GM12873 (cell line): ENCODE measurements around the gene ZNF726.

Experiments used
- CTCF ChIP-seq: IDR thresholded peaks from 2 replicates; pipeline ENCODE4 v1.5.1; 2012; ENCODE audit warnings: low read depth, mild to moderate bottlenecking, moderate library complexity, low read length, control low read depth; ENCODE audit not compliant: insufficient read depth; ENCODE audit errors: missing control alignments

ZNF726 gene

DNA sequence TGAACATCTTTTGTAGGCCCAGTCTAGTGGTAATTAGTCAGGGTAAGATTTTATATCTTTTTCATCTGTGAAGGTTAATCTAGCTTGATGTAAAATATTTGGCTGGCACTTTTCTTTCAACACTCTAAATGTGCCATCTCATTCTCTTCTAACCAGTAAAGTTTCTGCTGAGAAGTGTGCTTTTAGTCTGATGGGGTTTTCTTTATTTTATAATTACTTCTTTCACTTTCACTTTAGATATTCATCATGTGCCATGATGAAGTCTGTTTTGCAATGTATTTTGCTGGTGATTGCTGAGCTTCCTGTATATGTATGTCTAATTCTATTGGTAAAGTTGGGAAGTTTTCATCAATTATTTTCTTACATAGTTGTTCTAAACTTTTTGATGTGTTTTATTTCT lies 31.9 kb downstream of the ZNF726 start:
- TF ChIP-seq CTCF = no peak

- TF ChIP-seq CTCF = no peak
Observed at GRCh38 chr19:23949611-23950010, 34.9 kb downstream of the ZNF726 start.

DNA sequence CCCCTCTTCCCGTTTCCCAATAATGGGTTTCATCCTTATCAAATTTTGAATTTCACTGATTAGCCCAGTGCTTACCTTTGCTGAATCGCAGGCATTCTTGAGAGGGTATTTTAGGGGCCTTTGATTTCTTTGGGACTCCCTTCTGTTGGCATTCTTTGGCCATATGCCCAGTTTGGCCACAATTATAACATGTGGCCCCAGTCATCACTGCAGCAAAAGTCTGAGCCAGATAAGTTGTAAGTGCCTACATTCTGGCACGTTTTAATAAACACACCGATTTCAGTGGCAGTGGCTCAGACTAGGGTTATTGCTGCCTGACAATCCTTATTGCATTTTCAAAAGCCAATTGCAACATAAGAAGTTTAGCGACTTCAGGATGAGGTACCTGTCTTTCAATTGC lies 41.4 kb downstream of the ZNF726 start:
- no peak for TF ChIP-seq CTCF

DNA sequence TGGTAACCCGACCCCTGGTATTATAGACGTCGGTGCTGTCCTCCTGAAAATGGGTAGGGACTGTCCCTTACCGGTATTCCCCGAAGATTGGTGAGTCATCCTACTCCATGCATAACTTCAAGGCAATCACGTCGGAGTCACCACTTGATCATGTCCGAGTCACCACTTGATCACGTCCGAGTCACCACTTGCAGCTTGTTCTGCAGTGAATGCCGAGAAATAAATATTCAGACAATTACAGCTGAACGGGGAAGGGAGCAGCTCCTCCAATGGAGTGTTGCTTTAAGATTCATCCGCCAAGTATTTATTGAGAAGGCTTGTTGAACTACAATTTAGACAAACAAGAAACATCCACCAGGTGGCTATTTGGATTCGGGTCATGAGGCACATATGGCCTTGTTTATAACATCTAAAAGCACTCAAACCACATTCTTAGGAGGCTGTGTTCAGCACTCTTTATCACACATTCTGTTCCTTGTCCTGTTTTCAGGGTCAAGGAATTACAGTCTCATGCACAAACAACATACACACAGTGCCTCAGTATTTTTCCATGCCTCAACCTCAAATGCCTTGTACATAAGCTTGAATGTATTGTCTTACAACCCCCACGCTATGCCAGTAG lies 43.1 kb downstream of the ZNF726 start:
- TF ChIP-seq CTCF = no peak

DNA sequence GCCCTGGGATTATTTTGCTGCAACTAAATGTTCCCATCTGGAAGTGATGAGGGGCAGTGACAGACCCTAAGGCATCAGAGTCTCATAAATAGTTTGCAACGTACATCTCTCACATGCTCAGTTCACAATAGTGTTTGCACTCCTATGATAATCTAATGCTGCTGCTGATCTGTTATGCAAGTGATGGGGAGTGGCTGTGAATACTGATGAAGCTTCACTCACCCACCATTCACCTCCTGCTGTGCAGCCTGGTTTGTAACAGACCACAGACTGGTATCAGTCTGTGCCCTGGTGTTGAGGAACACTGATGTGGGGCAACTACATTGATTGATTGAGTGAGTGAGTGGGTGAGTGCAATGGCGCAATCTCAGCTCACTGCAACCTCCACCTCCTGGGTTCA lies 54.9 kb downstream of the ZNF726 start:
- no peak for TF ChIP-seq CTCF

DNA sequence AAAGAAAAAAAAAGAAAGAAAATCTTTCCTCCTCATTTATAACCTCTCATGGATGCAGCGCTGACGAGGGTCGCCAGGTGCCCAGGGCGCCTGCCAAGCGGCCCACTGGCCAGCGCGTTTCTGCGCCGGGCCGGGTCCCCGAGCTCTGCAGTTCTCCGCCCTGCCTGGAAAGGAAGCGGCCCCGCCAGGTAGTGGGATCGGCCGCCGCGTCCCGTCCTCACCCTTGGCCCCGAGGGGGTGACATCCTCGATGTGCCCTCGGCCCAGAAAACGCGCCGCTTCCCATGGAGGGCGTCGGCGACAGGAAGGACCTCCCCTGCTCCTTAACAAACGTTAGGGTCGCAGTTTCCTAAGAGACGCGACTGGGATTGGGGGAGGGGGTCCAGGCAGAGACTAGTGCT lies 56.9 kb downstream of the ZNF726 start:
- no peak for TF ChIP-seq CTCF

DNA sequence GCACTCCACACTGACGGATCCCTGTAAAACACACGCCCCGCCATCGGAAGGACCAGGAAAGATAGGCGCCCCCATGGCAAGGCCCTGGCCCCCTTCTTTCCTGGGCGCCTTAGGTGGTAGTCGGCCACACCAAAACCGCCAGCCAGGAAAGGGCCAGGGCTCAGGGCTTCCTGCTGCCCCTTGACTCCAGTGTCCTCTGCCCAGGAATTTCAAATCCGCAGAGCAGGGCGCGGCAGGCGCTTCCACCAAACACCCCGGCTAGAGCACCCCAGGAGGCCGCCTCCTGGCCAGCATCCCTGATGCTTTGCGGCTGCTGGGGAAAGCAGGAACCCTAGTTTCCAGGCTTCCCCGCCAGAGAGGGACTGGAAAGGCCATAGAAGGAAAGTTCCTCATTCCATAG lies 57.5 kb downstream of the ZNF726 start:
- no peak for TF ChIP-seq CTCF
